Measurements from ENCODE around the gene HSD11B1.
A peak's percentile ranks its signal among the peaks of the same experiment; 100 is the strongest.

Gene HSD11B1

DNA sequence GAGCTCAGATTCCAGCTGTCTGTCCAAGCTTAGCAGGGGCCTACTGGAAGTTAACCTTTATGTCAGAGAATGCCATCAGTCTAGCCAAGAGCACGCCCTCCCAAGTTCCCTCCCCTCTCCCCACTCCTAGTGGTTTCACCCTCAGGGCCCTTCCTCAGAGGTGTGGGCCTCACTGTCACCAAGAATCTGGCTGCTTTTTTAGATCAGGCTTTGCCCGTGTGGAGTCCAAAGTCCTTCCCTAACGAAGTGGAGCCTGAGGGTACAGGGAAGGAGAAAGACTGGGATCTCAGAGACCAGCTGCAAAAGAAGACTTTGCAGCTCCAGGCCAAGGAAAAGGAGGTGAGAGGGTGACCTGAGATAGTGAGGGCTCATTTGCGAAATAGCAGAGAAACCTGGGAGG, 75.6 kb downstream of the HSD11B1 start:
- no peaks in the 10 kb centered on the region for H3K27me3 ChIP-seq
- no peak for TF ChIP-seq Cebpa-rat (IDR thresholded peaks at IDR 0.05)
- no peak overlapping the region for H3K4me3 ChIP-seq
- peaks cover 0 to 4% (median 0%) of the 10 kb centered on the region in 11 experiments; a peak in 2 of 22 replicates for H4K20me1 ChIP-seq
- peak overlapping the region in 1 of 11 experiments; percentile 6; a peak in 1 of 22 replicates for H3K9ac ChIP-seq
- H3K9me3 ChIP-seq (replicated peaks in 1 of 11) = peaks cover 0 to 5% (median 0%) of the 10 kb centered on the region in 11 experiments; a peak in 3 of 22 replicates
- H3K4me1 ChIP-seq = peaks cover 20 to 35% (median 27%) of the 10 kb centered on the region in 10 experiments
- peaks cover 7 to 82% (median 78%) of the 10 kb centered on the region in 11 experiments; a peak in 20 of 22 replicates for H3K36me3 ChIP-seq
- no peak overlapping the region for H3K27ac ChIP-seq
- no peak overlapping the region for H3K4me2 ChIP-seq

DNA sequence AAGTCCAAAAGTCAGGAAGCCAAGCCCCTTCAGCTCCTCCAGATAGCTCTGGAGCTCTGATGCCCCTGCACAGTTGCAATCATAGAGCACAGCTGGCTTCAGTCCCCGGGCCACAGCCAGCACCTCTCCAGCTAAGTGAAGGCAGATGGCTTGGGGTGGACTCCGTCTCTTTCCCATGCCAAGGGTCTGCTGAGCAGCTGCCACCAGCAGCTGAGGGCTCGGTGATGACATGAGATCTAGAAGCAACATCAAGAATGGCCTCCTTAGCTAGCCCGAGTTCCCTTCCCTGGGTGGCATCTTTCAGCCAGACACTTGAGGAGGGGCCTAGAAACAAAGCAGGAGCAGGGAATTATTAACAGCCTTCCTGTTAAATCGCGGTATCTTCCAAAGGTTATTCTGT, 78.7 kb downstream of the HSD11B1 start:
- Histone ChIP-seq H3K4me3 (peak overlapping the region; percentile 61 to 82 (median 72)), H3K27me3 (no peaks in the 10 kb centered on the region), H3K27ac (peak overlapping the region in 6 of 11 experiments; percentile 77 to 87 (median 84); a peak in 7 of 22 replicates), H4K20me1 (no peaks in the 10 kb centered on the region), H3K4me1 (peaks cover 12 to 25% (median 18%) of the 10 kb centered on the region in 10 experiments), H3K9me3 (replicated peaks in 1 of 11) (peaks cover 0 to 9% (median 0%) of the 10 kb centered on the region in 11 experiments; a peak in 3 of 22 replicates), H3K36me3 (peaks cover 4 to 51% (median 46%) of the 10 kb centered on the region in 11 experiments; a peak in 20 of 22 replicates), H3K9ac (peak overlapping the region; percentile 80 to 92 (median 84); a peak in 19 of 22 replicates), H3K4me2 (peak overlapping the region; percentile 83 to 98 (median 87))
- no peak for TF ChIP-seq Cebpa-rat (IDR thresholded peaks at IDR 0.05)

Data from BLaER1 treated with 17β-estradiol and CSF1 and Interleukin-3, amounts not matched to agents 10 nM and 100 nM (cell line).